Neural progenitor cell (in vitro differentiated cells): ENCODE results near the gene PYM1. TPM values are rescaled to one million over a fixed set of nuclear protein-coding genes. Genes with fewer than 3 reads are reported as not detected.

Experiments
- DNase-seq: peaks from one replicate; pipeline ENCODE4 v3.0.0-alpha.2; 2016; ENCODE audit warnings: low spot score
- H2AFZ ChIP-seq: fragments of 200-600 bp; sonication (generic); replicated peaks from 2 replicates; pipeline ENCODE4 v1.6.1; 2016; ENCODE audit warnings: antibody characterized with exemption
- H3F3A ChIP-seq: fragments of 200-600 bp; sonication (generic); 2 replicates; pipeline ENCODE4 v1.6.1; 2016; ENCODE audit warnings: antibody characterized with exemption, low read depth
- H3K27ac ChIP-seq: fragments of 200-600 bp; sonication (generic); 2 replicates; pipeline ENCODE4 v1.5.1; 2016; ENCODE audit warnings: mild to moderate bottlenecking
- H3K27me3 ChIP-seq: fragments of 200-600 bp; sonication (generic); 2 replicates; pipeline ENCODE4 v1.6.1; 2016; ENCODE audit warnings: mild to moderate bottlenecking, moderate library complexity
- H3K36me3 ChIP-seq: fragments of 200-600 bp; sonication (generic); 2 replicates; pipeline ENCODE4 v1.5.1; 2016
- H3K4me1 ChIP-seq: fragments of 200-600 bp; sonication (generic); 2 replicates; pipeline ENCODE4 v1.6.1; 2016; ENCODE audit warnings: mixed run types
- H3K4me2 ChIP-seq: fragments of 200-600 bp; sonication (generic); 2 replicates; pipeline ENCODE4 v1.6.1; 2016
- H3K4me3 ChIP-seq: fragments of 200-600 bp; sonication (generic); 2 replicates; pipeline ENCODE4 v1.5.1; 2016
- H3K79me2 ChIP-seq: fragments of 200-600 bp; sonication (generic); 2 replicates; pipeline ENCODE4 v1.6.1; 2016; ENCODE audit warnings: low read depth
- H3K9ac ChIP-seq: fragments of 200-600 bp; sonication (generic); 2 replicates; pipeline ENCODE4 v1.6.1; 2016
- H3K9me3 ChIP-seq: fragments of 200-600 bp; sonication (generic); 2 replicates; pipeline ENCODE4 v1.5.1; 2016; ENCODE audit warnings: low read depth
- H4K20me1 ChIP-seq: fragments of 200-600 bp; sonication (generic); 2 replicates; pipeline ENCODE4 v1.6.1; 2016; ENCODE audit warnings: low read depth
- H3K27ac Mint-ChIP-seq: 3 replicates; pipeline ENCODE4 v1.8.0; 2021; ENCODE audit warnings: mixed read lengths
- H3K27me3 Mint-ChIP-seq: 2 replicates; pipeline ENCODE4 v1.8.0; 2022; ENCODE audit warnings: low read depth, mild to moderate bottlenecking, inconsistent platforms, moderate library complexity, mixed read lengths; ENCODE audit not compliant: insufficient read depth
- H3K36me3 Mint-ChIP-seq: 3 replicates; pipeline ENCODE4 v1.8.0; 2021; ENCODE audit warnings: mixed read lengths
- H3K4me1 Mint-ChIP-seq: 3 replicates; pipeline ENCODE4 v1.8.0; 2021; ENCODE audit warnings: mixed read lengths
- H3K4me3 Mint-ChIP-seq: 3 replicates; pipeline ENCODE4 v1.8.0; 2021; ENCODE audit warnings: mild to moderate bottlenecking, moderate library complexity, mixed read lengths
- H3K9me3 Mint-ChIP-seq: 3 replicates; pipeline ENCODE4 v1.8.0; 2020; ENCODE audit warnings: mixed read lengths
- EZH2 ChIP-seq: fragments of 200-600 bp; sonication (generic); IDR thresholded peaks from 2 replicates; pipeline ENCODE4 v1.6.1; 2017; ENCODE audit warnings: antibody characterized with exemption, mild to moderate bottlenecking, moderate library complexity
- EZH2phosphoT487 ChIP-seq: fragments of 200-600 bp; sonication (generic); IDR thresholded peaks from 2 replicates; pipeline ENCODE4 v1.6.1; 2017; ENCODE audit warnings: antibody characterized with exemption
- total RNA-seq: library from RNA; depleted of rRNA; stranded (reverse); fragments of >200 nt; gene quantifications from 2 replicates; pipeline ENCODE4 v1.2.3, GENCODE V29; 2015; ENCODE audit warnings: low replicate concordance
- TF ChIP-seq, protein P1 (sequence below): fragments of 200-600 bp; sonication (generic); IDR thresholded peaks from 2 replicates; pipeline ENCODE4 v1.5.1; 2017; ENCODE audit warnings: antibody characterized with exemption, mild to moderate bottlenecking

PYM1 gene
- total RNA-seq, 1 donor from 2014 or later: 44.6 TPM

DNA sequence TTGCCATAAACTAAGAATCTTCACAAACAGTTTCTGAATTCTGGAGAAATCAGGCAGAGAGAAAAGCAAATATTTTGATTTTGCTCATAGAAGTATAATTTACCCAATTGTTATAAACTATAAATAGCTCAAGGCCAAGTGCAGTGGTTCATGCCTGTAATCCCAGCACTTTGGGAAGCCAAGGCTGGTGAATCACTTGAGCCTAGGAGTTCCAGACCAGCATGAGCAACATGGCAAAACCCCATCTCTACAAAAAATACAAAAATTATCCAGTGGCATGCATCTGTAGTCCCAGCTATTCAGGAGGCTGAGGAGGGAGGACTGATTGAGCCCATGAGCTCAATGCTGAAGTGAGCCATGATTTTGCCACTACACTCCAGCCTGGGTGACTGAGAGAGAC lies 65.4 kb downstream of the PYM1 start:
- Mint-ChIP-seq H3K9me3 (peaks cover 11% of the 10 kb centered on the region), H3K27me3 (no peaks in the 10 kb centered on the region), H3K27ac (no peak overlapping the region), H3K36me3 (no peaks in the 10 kb centered on the region), H3K4me3 (no peak overlapping the region), H3K4me1 (no peaks in the 10 kb centered on the region)
- Histone ChIP-seq H3K27ac (no peak overlapping the region), H3K79me2 (no peaks in the 10 kb centered on the region), H3K4me1 (no peaks in the 10 kb centered on the region), H2AFZ (no peak overlapping the region), H3K27me3 (no peaks in the 10 kb centered on the region), H3F3A (no peaks in the 10 kb centered on the region), H3K9me3 (no peaks in the 10 kb centered on the region), H3K4me3 (no peak overlapping the region), H3K36me3 (no peaks in the 10 kb centered on the region), H3K4me2 (no peak overlapping the region), H4K20me1 (no peaks in the 10 kb centered on the region), H3K9ac (no peak overlapping the region)
- DNase-seq: no peak
- TF ChIP-seq EZH2 (no peak), EZH2phosphoT487 (no peak)
- TF ChIP-seq, protein P1, sequence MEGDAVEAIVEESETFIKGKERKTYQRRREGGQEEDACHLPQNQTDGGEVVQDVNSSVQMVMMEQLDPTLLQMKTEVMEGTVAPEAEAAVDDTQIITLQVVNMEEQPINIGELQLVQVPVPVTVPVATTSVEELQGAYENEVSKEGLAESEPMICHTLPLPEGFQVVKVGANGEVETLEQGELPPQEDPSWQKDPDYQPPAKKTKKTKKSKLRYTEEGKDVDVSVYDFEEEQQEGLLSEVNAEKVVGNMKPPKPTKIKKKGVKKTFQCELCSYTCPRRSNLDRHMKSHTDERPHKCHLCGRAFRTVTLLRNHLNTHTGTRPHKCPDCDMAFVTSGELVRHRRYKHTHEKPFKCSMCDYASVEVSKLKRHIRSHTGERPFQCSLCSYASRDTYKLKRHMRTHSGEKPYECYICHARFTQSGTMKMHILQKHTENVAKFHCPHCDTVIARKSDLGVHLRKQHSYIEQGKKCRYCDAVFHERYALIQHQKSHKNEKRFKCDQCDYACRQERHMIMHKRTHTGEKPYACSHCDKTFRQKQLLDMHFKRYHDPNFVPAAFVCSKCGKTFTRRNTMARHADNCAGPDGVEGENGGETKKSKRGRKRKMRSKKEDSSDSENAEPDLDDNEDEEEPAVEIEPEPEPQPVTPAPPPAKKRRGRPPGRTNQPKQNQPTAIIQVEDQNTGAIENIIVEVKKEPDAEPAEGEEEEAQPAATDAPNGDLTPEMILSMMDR: no peak

DNA sequence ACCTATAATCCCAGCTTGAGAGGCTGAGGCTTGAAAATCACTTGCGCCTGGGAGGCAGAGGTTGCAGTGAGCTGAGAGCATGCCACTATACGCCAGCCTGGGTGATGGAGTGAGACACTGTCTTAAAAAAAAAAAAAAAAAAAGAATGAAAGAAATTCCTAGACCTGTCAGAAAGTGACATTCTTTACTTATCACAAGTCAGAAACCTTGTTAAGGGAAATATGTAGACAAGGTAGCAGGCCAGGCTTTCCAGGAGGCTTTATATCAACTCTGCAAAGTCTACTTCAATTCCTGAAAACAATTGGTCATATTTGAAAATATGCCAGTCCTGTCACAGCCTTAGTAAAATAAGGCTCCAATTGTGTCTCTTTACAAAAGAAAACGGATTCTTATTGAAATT lies 65.8 kb downstream of the PYM1 start:
- H3K36me3 Mint-ChIP-seq: no peaks in the 10 kb centered on the region
- no peak overlapping the region for H3K4me2 ChIP-seq
- no peak overlapping the region for H3K4me3 Mint-ChIP-seq
- H2AFZ ChIP-seq: no peak overlapping the region
- TF ChIP-seq EZH2 (no peak), EZH2phosphoT487 (no peak)
- TF ChIP-seq, protein P1: no peak
- H3K9me3 ChIP-seq: no peaks in the 10 kb centered on the region
- no peaks in the 10 kb centered on the region for H3K36me3 ChIP-seq
- no peaks in the 10 kb centered on the region for H3K27me3 ChIP-seq
- no peaks in the 10 kb centered on the region for H3F3A ChIP-seq
- H3K4me1 ChIP-seq: no peaks in the 10 kb centered on the region
- no peaks in the 10 kb centered on the region for H3K27me3 Mint-ChIP-seq
- no peaks in the 10 kb centered on the region for H4K20me1 ChIP-seq
- DNase-seq: no peak
- H3K27ac ChIP-seq: no peak overlapping the region
- no peak overlapping the region for H3K9ac ChIP-seq
- H3K9me3 Mint-ChIP-seq: peaks cover 11% of the 10 kb centered on the region
- H3K79me2 ChIP-seq: no peaks in the 10 kb centered on the region
- no peaks in the 10 kb centered on the region for H3K4me1 Mint-ChIP-seq
- no peak overlapping the region for H3K4me3 ChIP-seq
- no peak overlapping the region for H3K27ac Mint-ChIP-seq

GRCh38 chr12:55861396-55861795 lies 66.3 kb downstream of the PYM1 start:
- H3K4me3 ChIP-seq: no peak overlapping the region
- no peaks in the 10 kb centered on the region for H3K4me1 ChIP-seq
- no peaks in the 10 kb centered on the region for H4K20me1 ChIP-seq
- H3K9ac ChIP-seq: no peak overlapping the region
- H3K4me1 Mint-ChIP-seq: no peaks in the 10 kb centered on the region
- no peaks in the 10 kb centered on the region for H3K36me3 Mint-ChIP-seq
- H3K4me2 ChIP-seq: no peak overlapping the region
- H3K27ac Mint-ChIP-seq: no peak overlapping the region
- H2AFZ ChIP-seq: no peak overlapping the region
- H3K79me2 ChIP-seq: no peaks in the 10 kb centered on the region
- no peak overlapping the region for H3K27ac ChIP-seq
- no peak for DNase-seq
- no peaks in the 10 kb centered on the region for H3K27me3 ChIP-seq
- no peaks in the 10 kb centered on the region for H3K27me3 Mint-ChIP-seq
- H3F3A ChIP-seq: no peaks in the 10 kb centered on the region
- no peaks in the 10 kb centered on the region for H3K9me3 ChIP-seq
- H3K36me3 ChIP-seq: no peaks in the 10 kb centered on the region
- H3K4me3 Mint-ChIP-seq: no peak overlapping the region
- TF ChIP-seq EZH2 (no peak), EZH2phosphoT487 (no peak)
- TF ChIP-seq, protein P1: no peak
- H3K9me3 Mint-ChIP-seq: peaks cover 11% of the 10 kb centered on the region

- Histone ChIP-seq H4K20me1 (no peaks in the 10 kb centered on the region), H2AFZ (no peak overlapping the region), H3K4me1 (peaks cover 20% of the 10 kb centered on the region), H3K27me3 (no peaks in the 10 kb centered on the region), H3F3A (peaks cover 19% of the 10 kb centered on the region), H3K4me2 (no peak overlapping the region), H3K4me3 (no peak overlapping the region), H3K36me3 (no peaks in the 10 kb centered on the region), H3K79me2 (no peaks in the 10 kb centered on the region), H3K9ac (no peak overlapping the region), H3K9me3 (no peaks in the 10 kb centered on the region), H3K27ac (no peak overlapping the region)
- no peak for DNase-seq
- TF ChIP-seq EZH2phosphoT487 (no peak), EZH2 (no peak)
- Mint-ChIP-seq H3K27ac (no peak overlapping the region), H3K9me3 (no peaks in the 10 kb centered on the region), H3K4me1 (peaks cover 20% of the 10 kb centered on the region), H3K36me3 (no peaks in the 10 kb centered on the region), H3K4me3 (no peak overlapping the region), H3K27me3 (peaks cover 2% of the 10 kb centered on the region)
Observed at GRCh38 chr12:55852740-55853139, 75.0 kb downstream of the PYM1 start.

Other genes starting within 250 kb of the PYM1 start
- gene ITGA7, start 220.0 kb downstream of the PYM1 start, total RNA-seq: 43.4 and 75.2 TPM in 2 replicates
- 48.1 and 92.5 TPM in 2 replicates for gene BLOC1S1, start 211.8 kb downstream of the PYM1 start, total RNA-seq
- gene RDH5, start 207.5 kb downstream of the PYM1 start, total RNA-seq: 3.0 and 14.6 TPM in 2 replicates
- 257 and 305 TPM in 2 replicates for gene CD63, start 198.9 kb downstream of the PYM1 start, total RNA-seq
- 9.1 and 21.9 TPM in 2 replicates for gene GDF11, start 184.8 kb downstream of the PYM1 start, total RNA-seq
- gene SARNP, start 110.2 kb downstream of the PYM1 start, total RNA-seq: 166 and 266 TPM in 2 replicates
- gene ORMDL2, start 109.9 kb downstream of the PYM1 start, total RNA-seq: 12.5 and 16.0 TPM in 2 replicates
- 29.9 and 39.9 TPM in 2 replicates for gene DNAJC14, start 98.3 kb downstream of the PYM1 start, total RNA-seq
- 0.13 and 0.28 TPM in 2 replicates for gene MMP19, start 85.0 kb downstream of the PYM1 start, total RNA-seq
- gene DGKA, start 3.3 kb upstream of the PYM1 start, total RNA-seq: 24.1 and 27.0 TPM in 2 replicates
- 207 and 301 TPM in 2 replicates for gene PMEL, start 38.1 kb upstream of the PYM1 start, total RNA-seq
- gene CDK2, start 38.9 kb upstream of the PYM1 start, total RNA-seq: 46.5 and 52.2 TPM in 2 replicates
- gene RAB5B, start 46.2 kb upstream of the PYM1 start, total RNA-seq: 62.9 and 64.5 TPM in 2 replicates
- gene SUOX, start 69.4 kb upstream of the PYM1 start, total RNA-seq: 17.5 and 35.5 TPM in 2 replicates
- gene IKZF4, start 93.1 kb upstream of the PYM1 start, total RNA-seq: 2.1 and 4.4 TPM in 2 replicates
- 721 and 819 TPM in 2 replicates for gene RPS26, start 114.0 kb upstream of the PYM1 start, total RNA-seq
- gene ERBB3, start 152.3 kb upstream of the PYM1 start, total RNA-seq: 6.3 and 8.8 TPM in 2 replicates
- 168 and 242 TPM in 2 replicates for gene PA2G4, start 176.7 kb upstream of the PYM1 start, total RNA-seq
- 3,372 and 3,805 TPM in 2 replicates for gene RPL41, start 188.7 kb upstream of the PYM1 start, total RNA-seq
- 10.3 and 10.8 TPM in 2 replicates for gene ZC3H10, start 190.4 kb upstream of the PYM1 start, total RNA-seq
- gene ESYT1, start 200.4 kb upstream of the PYM1 start, total RNA-seq: 75.3 and 146 TPM in 2 replicates
- 131 and 198 TPM in 2 replicates for gene MYL6B, start 224.7 kb upstream of the PYM1 start, total RNA-seq
- 1,139 and 1,233 TPM in 2 replicates for gene MYL6, start 230.5 kb upstream of the PYM1 start, total RNA-seq